ENCODE measurements around the gene RPS27.

The RPS27 gene

DNA sequence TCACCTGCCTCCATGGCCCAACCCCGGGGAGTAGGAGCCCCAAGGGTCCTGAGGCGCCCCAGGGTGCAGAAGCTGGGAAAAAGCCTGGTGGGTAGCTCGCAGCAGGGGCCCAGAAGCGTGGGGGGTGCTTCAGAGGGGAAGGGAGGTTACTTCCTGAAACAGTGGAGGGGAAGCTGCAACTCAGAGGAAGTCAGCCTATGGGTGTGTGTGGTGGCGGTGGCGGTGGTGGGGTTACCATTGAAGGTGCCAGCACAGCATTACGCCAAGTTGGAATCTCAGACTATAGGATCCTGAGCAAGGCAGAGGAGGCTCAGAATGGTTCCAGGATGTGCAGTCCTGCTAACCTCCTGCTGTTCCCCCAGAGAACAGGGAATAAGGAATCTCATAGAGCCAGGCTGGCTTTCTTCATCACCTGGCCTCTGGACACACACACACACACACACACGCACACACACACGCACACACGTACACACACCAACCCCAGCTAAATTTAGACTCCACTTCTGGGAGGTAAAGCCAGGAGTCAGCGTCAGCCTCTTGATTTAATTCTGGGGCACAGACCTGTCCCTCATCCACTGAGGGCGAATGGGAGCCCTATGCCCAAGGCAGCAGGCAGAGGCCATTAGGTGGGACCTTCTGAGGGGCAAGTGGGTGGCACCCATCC, 45.3 kb upstream of the RPS27 start:
- TF ChIP-seq, protein P1, sequence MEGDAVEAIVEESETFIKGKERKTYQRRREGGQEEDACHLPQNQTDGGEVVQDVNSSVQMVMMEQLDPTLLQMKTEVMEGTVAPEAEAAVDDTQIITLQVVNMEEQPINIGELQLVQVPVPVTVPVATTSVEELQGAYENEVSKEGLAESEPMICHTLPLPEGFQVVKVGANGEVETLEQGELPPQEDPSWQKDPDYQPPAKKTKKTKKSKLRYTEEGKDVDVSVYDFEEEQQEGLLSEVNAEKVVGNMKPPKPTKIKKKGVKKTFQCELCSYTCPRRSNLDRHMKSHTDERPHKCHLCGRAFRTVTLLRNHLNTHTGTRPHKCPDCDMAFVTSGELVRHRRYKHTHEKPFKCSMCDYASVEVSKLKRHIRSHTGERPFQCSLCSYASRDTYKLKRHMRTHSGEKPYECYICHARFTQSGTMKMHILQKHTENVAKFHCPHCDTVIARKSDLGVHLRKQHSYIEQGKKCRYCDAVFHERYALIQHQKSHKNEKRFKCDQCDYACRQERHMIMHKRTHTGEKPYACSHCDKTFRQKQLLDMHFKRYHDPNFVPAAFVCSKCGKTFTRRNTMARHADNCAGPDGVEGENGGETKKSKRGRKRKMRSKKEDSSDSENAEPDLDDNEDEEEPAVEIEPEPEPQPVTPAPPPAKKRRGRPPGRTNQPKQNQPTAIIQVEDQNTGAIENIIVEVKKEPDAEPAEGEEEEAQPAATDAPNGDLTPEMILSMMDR (IDR thresholded peaks at IDR 0.05; ENCODE audit: insufficient read depth, low read depth, low read length, missing control alignments) = no peak
- DNase-seq (ENCODE audit: low read depth) = peak; percentile 87
- H3K4me3 ChIP-seq (ENCODE audit: low read depth, low read length) = peak overlapping the region; percentile 95

DNA sequence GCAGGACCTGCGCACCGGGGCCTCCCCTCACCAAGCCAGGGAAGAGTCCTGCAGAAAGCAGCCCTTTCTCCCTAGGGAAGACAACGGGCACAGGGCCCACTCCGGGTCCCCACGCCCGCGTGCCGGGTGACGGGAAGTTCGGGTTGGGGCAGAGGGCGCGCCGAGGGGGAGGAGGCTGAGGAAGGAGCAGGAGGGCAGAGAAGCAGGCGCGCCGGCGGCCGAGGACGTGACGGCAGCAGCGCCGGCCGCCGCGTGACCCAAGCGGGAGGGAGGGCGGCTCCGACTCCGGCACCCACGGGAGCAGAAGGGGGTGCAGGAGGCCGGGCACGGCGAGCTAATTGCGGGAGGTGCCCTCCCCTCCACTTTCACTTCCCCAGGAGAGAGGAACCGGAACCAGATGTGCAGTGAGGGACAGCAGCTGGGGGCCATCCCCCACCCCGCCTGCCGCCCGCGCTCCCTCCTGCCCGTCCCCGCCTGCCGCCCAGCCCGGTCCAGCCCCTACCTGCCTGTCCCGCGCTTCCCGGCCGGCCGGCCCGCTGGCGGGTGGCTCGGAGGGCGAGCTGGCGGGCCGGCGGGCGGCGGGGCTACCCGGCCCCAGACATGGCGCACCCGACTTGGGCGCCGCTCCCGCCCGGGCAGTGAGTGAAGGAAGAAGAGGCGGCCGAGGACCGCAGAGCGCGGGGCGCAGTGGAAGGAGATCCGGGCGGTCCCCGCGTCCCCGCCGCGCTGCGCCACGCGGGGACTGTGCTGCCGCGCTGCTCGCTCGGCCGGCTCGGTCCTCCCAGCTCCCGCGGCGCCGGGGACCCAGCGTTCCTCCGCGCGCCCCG, 44.6 kb upstream of the RPS27 start:
- TF ChIP-seq, protein P1 (IDR thresholded peaks at IDR 0.05; ENCODE audit: insufficient read depth, low read depth, low read length, missing control alignments) = no peak
- DNase-seq (ENCODE audit: low read depth) = peak; percentile 97
- peak overlapping the region; percentile 95 for H3K4me3 ChIP-seq (ENCODE audit: low read depth, low read length)

DNA sequence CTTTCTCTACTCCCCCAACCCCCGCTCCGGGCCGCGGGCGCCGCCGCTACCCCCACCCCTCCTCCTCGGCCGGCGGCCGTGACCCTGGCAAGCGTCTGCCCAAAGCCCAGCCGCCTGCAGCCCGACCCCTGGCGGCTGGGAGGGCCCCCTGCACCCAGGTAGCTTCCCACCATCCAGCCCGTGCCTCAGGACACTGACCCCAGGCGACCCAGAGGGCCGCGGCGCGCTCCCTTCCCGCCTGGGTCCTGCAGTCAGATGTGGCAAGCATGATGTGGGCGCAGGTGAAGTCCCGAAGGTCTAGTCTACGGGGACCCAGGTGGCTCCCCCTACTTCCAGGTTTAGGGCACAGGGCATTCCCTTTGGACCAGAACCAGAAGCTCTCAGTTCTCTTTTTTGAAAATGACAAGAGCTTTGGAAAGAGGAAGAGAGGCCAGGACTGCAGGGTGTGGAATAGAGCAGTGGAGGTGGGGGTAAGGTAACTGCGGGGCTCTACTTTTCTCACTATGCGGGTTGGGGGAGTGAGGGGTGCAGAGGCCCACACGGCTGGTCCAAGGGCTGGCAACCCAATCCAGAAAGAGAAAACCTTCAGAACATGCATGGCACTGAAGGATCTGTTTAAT, 43.8 kb upstream of the RPS27 start, which contains the start of gene DENND4B:
DENND4B (minus strand) TSS at position 97 of the 620 bp plus-strand sequence. CDS start 2,344 bp downstream, outside the sequence.
- DNase-seq (ENCODE audit: low read depth) = peak; percentile 92
- peak within 1 kb of the TSS; percentile 95 for H3K4me3 ChIP-seq (ENCODE audit: low read depth, low read length)
- TF ChIP-seq, protein P1 (IDR thresholded peaks at IDR 0.05; ENCODE audit: insufficient read depth, low read depth, low read length, missing control alignments) = peak; percentile 95

DNA sequence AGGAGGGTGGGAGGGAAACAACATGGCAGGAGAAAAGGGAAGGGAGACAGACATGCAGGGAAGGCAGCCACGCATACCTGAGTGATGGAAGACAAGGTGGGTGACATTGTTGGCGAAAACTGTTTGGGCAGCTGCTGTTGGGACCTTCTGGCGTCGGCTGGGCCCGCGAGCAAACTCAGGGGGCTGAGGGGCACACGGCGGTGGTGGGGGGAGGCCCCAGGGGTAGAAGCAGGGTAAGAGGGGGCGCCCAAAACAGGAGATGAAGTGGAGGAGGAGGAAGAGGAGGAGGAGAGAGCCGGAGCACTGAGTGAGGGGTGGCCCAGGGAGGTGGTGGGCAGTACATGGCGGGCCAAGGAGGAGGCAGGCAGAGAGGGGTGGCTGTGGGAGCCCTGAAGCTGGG, 39.4 kb upstream of the RPS27 start:
- H3K4me3 ChIP-seq (ENCODE audit: low read depth, low read length) = no peak overlapping the region
- DNase-seq (ENCODE audit: low read depth) = no peak

DNA sequence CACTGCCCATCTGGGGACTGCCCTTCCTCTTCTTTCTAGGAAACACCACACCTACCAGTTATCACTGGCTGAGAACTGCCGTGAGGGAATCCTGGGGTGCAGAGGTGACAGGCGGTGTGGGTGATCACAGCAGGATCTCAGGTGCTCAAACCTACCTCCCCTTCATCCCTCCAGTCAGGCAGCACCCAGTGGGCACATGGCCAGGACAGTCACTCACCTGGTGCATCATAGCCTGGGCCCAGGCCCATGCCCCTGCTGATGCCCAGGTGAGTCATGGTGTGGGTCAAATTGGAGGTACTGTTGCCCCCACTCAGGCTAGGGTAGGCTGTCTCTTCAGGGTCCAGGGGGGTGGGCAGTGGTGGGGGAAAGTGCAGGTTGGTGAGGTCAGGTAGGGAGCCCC, 38.8 kb upstream of the RPS27 start:
- no peak for DNase-seq (ENCODE audit: low read depth)
- no peak overlapping the region for H3K4me3 ChIP-seq (ENCODE audit: low read depth, low read length)
- TF ChIP-seq, protein P1 (IDR thresholded peaks at IDR 0.05; ENCODE audit: insufficient read depth, low read depth, low read length, missing control alignments) = no peak

More for the DNA sequence above, 39.4 kb upstream of the RPS27 start:
- TF ChIP-seq, protein P1 (IDR thresholded peaks at IDR 0.05; ENCODE audit: insufficient read depth, low read depth, low read length, missing control alignments) = no peak

DNA sequence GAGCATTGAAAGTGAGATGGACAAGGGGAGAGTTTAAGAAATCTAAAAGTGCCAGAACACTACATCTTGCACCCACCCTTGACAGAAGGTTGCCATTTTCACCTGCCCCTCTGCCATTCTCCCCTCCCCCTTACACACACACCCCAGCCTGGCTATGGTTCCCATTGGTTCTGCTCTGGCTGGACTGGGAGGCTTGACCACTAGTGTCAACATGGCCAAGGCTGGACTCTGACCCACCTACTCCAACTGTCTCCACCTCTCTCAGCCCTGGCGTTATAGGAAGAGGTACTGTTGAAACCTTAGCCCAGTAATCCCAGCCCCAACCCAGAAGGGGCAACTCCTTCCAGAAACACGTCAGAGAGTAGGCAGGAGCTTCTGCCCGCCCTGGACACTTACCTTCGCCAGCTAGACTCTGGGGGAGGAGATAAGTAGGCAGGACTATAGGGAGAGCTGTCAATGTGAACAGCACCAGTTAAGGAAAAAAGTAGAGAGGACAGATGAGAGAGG, 36.6 kb upstream of the RPS27 start:
- H3K4me3 ChIP-seq (ENCODE audit: low read depth, low read length) = no peak overlapping the region
- TF ChIP-seq, protein P1 (IDR thresholded peaks at IDR 0.05; ENCODE audit: insufficient read depth, low read depth, low read length, missing control alignments) = no peak
- DNase-seq (ENCODE audit: low read depth) = no peak

All from GM12865 (cell line).